Fibroblast of lung (primary cell): ENCODE measurements around the gene TIAM2.

Experiments
- CTCF ChIP-seq, 2 donors: IDR thresholded peaks in 1 of 2; conservative IDR thresholded peaks in 1 of 2; 1 replicate in 1 of 2; 2 replicates in 1 of 2; pipeline ENCODE4 v1.5.1; 2011 to 2012; ENCODE audit warnings: low read length in 2 of 2, control low read depth in 1 of 2, inconsistent platforms in 1 of 2, low read depth in 1 of 2, mild to moderate bottlenecking in 1 of 2
- EZH2 ChIP-seq: IDR thresholded peaks from 2 replicates; pipeline ENCODE4 v1.5.1; 2012; ENCODE audit warnings: low read length, control low read depth, mild to moderate bottlenecking; ENCODE audit errors: missing control alignments

- TF ChIP-seq CTCF (conservative IDR thresholded peaks at IDR 0.05 in 1 of 2, IDR thresholded peaks at IDR 0.05 in 1 of 2; ENCODE audit: low read depth in 1 of 2, low read length in 2 of 2) = no peak
- TF ChIP-seq EZH2 = no peak
These were observed 261.1 kb downstream of the TIAM2 start for GRCh38 chr6:155256122-155256795.
